GM20000 (cell line): ENCODE results near the gene ZNF438.

ENCODE experiments used
- DNase-seq: peaks from one replicate; pipeline ENCODE4 v3.0.0; 2012; ENCODE audit warnings: low spot score
- TF ChIP-seq, protein P1 (sequence below): IDR thresholded peaks from 2 replicates; pipeline ENCODE4 v1.5.1; 2012; ENCODE audit warnings: mild to moderate bottlenecking, control low read depth; ENCODE audit errors: extremely low read depth, missing control alignments

Gene ZNF438

DNA sequence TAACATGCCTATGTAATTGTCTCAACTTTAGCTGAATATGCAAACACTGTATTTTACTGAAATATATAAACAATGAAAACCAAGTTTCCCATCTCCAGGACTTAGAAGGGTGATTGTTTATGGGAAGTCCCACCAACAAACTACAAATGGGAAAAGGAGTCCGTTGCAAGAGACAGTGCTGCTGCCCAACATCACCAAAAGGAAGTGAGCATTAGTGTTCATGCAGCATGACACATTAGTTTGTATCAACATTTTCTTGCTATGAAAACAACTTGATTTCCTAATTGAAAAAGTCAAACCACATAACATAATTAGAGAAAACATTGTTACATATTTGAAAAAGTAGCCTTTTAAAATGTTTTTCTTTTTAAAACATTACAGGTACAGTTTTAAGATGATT, 138.5 kb downstream of the ZNF438 start:
- TF ChIP-seq, protein P1, sequence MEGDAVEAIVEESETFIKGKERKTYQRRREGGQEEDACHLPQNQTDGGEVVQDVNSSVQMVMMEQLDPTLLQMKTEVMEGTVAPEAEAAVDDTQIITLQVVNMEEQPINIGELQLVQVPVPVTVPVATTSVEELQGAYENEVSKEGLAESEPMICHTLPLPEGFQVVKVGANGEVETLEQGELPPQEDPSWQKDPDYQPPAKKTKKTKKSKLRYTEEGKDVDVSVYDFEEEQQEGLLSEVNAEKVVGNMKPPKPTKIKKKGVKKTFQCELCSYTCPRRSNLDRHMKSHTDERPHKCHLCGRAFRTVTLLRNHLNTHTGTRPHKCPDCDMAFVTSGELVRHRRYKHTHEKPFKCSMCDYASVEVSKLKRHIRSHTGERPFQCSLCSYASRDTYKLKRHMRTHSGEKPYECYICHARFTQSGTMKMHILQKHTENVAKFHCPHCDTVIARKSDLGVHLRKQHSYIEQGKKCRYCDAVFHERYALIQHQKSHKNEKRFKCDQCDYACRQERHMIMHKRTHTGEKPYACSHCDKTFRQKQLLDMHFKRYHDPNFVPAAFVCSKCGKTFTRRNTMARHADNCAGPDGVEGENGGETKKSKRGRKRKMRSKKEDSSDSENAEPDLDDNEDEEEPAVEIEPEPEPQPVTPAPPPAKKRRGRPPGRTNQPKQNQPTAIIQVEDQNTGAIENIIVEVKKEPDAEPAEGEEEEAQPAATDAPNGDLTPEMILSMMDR, result no peak
- DNase-seq, result no peak

DNA sequence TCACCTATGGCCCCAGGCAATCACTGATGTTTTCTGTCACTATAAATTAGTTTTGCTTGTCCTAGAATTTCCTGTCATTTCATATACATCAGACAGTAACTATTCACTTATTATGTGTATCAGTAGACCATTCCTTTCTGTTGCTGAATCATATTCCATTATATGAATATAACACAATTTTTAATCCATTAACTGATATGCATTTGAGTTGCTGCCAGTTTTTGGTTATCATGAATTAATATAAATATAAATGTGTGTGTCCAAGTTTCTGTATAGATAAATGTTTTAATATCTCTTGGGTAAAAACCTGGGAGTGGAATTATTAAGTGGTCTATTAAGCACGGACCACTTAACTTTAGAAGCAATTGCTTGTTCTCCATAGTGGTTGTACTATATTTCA, 143.8 kb downstream of the ZNF438 start:
- TF ChIP-seq, protein P1, result no peak
- no peak for DNase-seq

DNA sequence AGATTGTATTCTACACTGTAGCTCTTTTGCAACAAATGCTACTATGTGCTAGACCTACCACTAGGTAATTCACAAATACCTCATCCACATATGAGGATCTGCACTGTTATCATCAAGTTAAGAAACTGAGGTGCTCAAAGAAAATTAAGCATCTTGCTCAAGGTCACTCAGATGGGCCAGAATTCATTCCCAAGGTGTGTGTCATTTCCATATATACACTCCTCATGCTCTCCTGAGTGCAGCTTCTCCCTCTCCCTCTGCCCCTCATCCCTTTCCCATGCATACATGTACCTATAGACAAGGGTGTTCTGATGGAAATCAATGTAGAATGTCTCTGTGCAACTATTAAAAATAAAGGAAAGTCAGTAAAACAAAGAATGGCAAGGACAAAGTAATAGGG, 146.2 kb downstream of the ZNF438 start:
- TF ChIP-seq, protein P1, result no peak
- no peak for DNase-seq

DNA sequence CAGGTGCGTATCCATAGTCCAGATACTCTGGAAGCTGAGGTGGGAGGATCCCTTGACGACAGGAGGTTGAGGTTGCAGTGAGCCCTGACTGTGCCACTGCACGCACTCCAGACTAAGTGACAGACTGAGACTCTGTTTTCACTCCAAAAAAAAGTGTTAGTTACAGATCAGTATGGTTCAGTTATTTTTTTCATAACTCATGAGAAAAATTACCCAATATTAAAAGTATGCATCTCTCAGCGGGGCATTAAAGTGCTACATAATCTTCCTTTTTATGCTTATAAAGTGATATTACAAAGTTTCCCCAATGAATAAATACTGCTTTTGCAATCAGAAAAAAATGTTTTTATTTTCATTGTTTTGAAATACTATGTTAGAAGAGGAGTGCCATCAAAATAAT, 147.9 kb downstream of the ZNF438 start:
- no peak for DNase-seq
- TF ChIP-seq, protein P1, result no peak

DNA sequence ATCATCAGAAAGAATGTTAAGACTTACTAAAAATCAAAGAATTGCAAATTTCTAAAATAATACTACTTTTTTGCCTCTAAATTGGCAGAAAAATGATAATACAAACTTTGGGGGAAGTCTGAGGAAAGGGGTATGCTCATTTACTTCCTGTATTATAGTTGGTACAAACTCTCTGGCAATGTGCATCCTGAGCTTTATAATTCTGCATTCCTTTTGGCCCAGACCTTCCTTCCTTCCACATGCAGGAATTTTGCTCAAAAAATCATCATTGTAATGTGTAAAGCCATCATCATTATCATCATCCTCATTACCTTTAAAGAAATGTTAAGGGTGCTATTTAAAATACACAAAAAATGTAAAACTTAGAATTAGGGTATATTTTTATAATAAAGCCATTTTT, 148.5 kb downstream of the ZNF438 start:
- TF ChIP-seq, protein P1, result no peak
- DNase-seq, result no peak

DNA sequence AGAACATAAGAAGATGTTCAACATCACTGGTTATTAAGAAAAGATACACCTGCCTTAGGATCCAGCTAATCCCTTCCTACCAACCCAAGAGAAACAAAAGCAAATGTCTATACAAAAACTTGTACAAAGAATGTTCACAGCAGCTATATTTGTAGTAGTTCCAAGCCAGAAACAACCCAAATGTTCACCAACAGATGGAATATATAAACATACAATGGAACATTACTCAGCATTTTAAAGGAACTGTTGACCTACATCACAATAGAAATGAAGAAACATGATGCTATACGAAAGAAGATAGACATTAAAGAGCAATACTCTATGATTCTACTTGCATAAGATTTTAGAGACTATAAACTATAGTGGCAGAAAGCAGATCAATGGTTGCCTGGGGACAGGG, 149.4 kb downstream of the ZNF438 start:
- TF ChIP-seq, protein P1, result no peak
- no peak for DNase-seq

DNA sequence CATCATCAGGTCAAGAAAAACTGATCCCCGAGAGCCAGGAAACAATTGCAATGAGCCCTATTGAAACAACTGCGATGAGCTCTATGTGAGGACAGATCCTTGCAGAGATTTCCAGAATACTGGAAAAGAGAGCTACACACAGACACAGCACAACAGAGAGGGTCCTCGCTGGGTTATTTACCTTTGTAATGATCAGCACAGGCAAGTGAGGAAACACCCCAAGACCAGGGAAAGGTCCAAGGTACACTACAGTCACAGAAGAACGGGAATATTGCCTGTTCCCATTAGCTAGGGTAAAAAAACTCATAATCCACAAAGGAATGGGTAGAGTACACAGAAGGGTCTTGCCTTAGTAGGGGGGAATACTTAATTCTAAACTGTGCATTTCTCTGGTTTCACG, 152.7 kb downstream of the ZNF438 start:
- TF ChIP-seq, protein P1, result no peak
- no peak for DNase-seq
